Tibial nerve (tissue), 4 donors: ENCODE measurements around the gene CASP3.

Experiments used
- EP300 ChIP-seq, 2 donors: sonication (generic); formaldehyde crosslinking; IDR thresholded peaks; one replicate each; pipeline ENCODE4 v1.6.1; 2017; ENCODE audit warnings: antibody characterized with exemption in 2 of 2, mild to moderate bottlenecking in 1 of 2
- TF ChIP-seq, protein P1 (sequence below), 5 experiments: fragments of 200-600 bp in 3 of 5; fragments of 450-650 bp in 2 of 5; sonication (generic) in 3 of 5; IDR thresholded peaks; one replicate each; pipeline ENCODE4 v1.5.1; 2016 to 2019; ENCODE audit warnings: antibody characterized with exemption in 5 of 5, mild to moderate bottlenecking in 3 of 5, moderate library complexity in 2 of 5

DNA sequence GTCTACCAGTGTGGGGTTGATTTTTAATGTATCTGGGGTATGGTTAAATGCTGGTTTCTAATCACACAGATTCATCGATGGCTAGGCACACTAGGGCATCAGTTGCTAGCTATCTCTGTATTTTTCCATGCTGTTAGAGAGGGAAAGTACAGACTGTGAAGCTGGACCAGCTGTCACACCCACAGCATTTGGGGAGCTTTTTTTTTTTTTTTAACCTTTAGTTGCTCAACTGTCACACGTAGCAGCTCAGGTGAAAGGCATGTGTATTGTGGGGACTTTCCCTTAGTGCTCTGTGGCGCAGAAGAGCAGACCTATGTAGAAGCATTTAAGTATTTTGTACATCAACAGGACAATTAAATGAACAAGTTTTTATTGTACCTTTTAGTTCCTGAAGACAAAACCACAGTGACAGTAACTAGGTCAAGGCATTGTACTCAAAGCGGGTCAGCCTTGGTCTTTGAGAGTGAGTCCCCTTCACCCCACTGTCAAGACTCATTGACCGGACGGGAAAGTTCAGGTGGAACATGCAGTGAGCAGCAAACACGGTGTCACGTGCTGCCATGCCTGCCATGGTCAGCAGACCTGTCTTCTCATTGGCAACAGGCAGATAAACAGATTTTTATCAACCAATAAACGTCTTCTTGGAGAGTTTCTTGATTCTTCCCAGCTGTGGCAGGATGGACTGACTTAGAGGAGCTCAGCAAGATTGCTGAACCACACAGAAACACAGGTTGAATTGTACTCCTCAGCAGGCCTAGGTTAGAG is 65.3 kb downstream of the CASP3 start:
- TF ChIP-seq, protein P1, sequence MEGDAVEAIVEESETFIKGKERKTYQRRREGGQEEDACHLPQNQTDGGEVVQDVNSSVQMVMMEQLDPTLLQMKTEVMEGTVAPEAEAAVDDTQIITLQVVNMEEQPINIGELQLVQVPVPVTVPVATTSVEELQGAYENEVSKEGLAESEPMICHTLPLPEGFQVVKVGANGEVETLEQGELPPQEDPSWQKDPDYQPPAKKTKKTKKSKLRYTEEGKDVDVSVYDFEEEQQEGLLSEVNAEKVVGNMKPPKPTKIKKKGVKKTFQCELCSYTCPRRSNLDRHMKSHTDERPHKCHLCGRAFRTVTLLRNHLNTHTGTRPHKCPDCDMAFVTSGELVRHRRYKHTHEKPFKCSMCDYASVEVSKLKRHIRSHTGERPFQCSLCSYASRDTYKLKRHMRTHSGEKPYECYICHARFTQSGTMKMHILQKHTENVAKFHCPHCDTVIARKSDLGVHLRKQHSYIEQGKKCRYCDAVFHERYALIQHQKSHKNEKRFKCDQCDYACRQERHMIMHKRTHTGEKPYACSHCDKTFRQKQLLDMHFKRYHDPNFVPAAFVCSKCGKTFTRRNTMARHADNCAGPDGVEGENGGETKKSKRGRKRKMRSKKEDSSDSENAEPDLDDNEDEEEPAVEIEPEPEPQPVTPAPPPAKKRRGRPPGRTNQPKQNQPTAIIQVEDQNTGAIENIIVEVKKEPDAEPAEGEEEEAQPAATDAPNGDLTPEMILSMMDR (IDR thresholded peaks at IDR 0.05): no peak
- TF ChIP-seq EP300 (IDR thresholded peaks at IDR 0.05): no peak
